Panc1 (cell line): Measurements from ENCODE around the gene STPG3. TPM values are rescaled to one million over a fixed set of nuclear protein-coding genes. Genes with fewer than 3 reads are reported as not detected.

Source experiments
- ATAC-seq: fragments of 200-7000 bp; cut with Tn5 transposase; 2 replicates; pipeline ENCODE4 v1.9.1; 2020; ENCODE audit warnings: mild to moderate bottlenecking, moderate library complexity
- BruUV-seq: library from RNA; stranded (reverse); fragments of 400-500 nt; replicated peaks from 2 replicates; lab custom pipeline; 2021; lab: Mats Ljungman, UMichigan
- CTCF ChIA-PET: fragments of 300-600 bp; sonication (Branson Sonifier 250); formaldehyde crosslinking; loops from one replicate; lab custom pipeline; 2022; ENCODE audit warnings: antibody characterized with exemption; lab: Charles Lee
- POLR2A ChIA-PET: fragments of 300-600 bp; sonication (Branson Sonifier 250); formaldehyde crosslinking; loops from one replicate; lab custom pipeline; 2022; ENCODE audit warnings: antibody characterized with exemption; lab: Charles Lee
- DNase-seq: peaks from one replicate; pipeline ENCODE4 v3.0.0-alpha.2; 2010; ENCODE audit warnings: low read depth, low spot score
- H3K27ac ChIP-seq: 2 replicates; pipeline ENCODE4 v1.5.1; 2011; ENCODE audit warnings: mild to moderate bottlenecking, low read length, inconsistent platforms
- H3K27me3 ChIP-seq: fragments of 200-500 bp; sonication (Bioruptor generic); 2 replicates; pipeline ENCODE4 v1.6.0; 2014; ENCODE audit warnings: low read length, inconsistent platforms; ENCODE audit not compliant: control insufficient read depth, insufficient read depth
- H3K36me3 ChIP-seq: fragments of 200-500 bp; sonication (Bioruptor generic); 2 replicates; pipeline ENCODE4 v1.5.1; 2014; ENCODE audit warnings: inconsistent platforms, mild to moderate bottlenecking, low read length, moderate library complexity; ENCODE audit not compliant: control insufficient read depth, insufficient read depth
- H3K4me1 ChIP-seq: 2 replicates; pipeline ENCODE4 v1.5.1; 2011; ENCODE audit warnings: inconsistent platforms, mild to moderate bottlenecking, low read length, moderate library complexity; ENCODE audit not compliant: control insufficient read depth, insufficient read depth
- H3K4me3 ChIP-seq, 2 experiments: 2 replicates each; pipeline ENCODE4 v1.5.1; 2011 to 2012; ENCODE audit warnings: low read depth in 2 of 2, low read length in 2 of 2, mild to moderate bottlenecking in 2 of 2, inconsistent platforms in 1 of 2, moderate library complexity in 1 of 2
- H3K9me3 ChIP-seq: fragments of 200-500 bp; sonication (Bioruptor generic); 2 replicates; pipeline ENCODE4 v1.5.1; 2014; ENCODE audit warnings: low read depth, mild to moderate bottlenecking, inconsistent platforms, low read length, moderate library complexity; ENCODE audit not compliant: control insufficient read depth, insufficient read depth
- POLR2AphosphoS5 ChIP-seq: IDR thresholded peaks from 2 replicates; pipeline ENCODE4 v1.6.1; 2012; ENCODE audit warnings: mild to moderate bottlenecking, low read depth, low read length, moderate library complexity
- SIN3A ChIP-seq: IDR thresholded peaks from 2 replicates; pipeline ENCODE4 v1.6.1; 2012; ENCODE audit warnings: low read depth, mild to moderate bottlenecking, low read length, moderate library complexity, borderline replicate concordance; ENCODE audit not compliant: insufficient read depth
- TCF7L2 ChIP-seq: IDR thresholded peaks from 2 replicates; pipeline ENCODE4 v1.6.1; 2011; ENCODE audit warnings: mild to moderate bottlenecking, low read depth, low read length, inconsistent platforms
- in situ Hi-C: cut with HindIII; loops from 2 replicates; pipeline ENCODE4 v1.10.0; 2016; ENCODE audit warnings: low sequenced_read_pairs, low pct_unique_long_range_greater_than_20kb
- intact Hi-C: fragments of 100-400 bp; cut with micrococcal nuclease; formaldehyde crosslinking; loops from one replicate; pipeline ENCODE4 v1.10.0; 2022; ENCODE audit not compliant: unreplicated experiment
- total RNA-seq: library from RNA; stranded (reverse); gene quantifications from one replicate; pipeline ENCODE4 v1.2.1, GENCODE V29; 2021; ENCODE audit not compliant: unreplicated experiment
- TF ChIP-seq, protein P1 (sequence below): fragments of 450-650 bp; IDR thresholded peaks from 2 replicates; pipeline ENCODE4 v1.5.1; 2017; ENCODE audit warnings: mild to moderate bottlenecking
- TF ChIP-seq, protein P2 (sequence below), 2 experiments: IDR thresholded peaks; 2 replicates each; pipeline ENCODE4 v1.6.1; 2011 to 2012; ENCODE audit warnings: low read depth in 2 of 2, control low read depth in 1 of 2, low read length in 1 of 2, mild to moderate bottlenecking in 1 of 2, moderate library complexity in 1 of 2; ENCODE audit not compliant: insufficient read depth in 1 of 2

Gene STPG3
- total RNA-seq, 1 experiment from 2014 or later, result 0.26 TPM

DNA sequence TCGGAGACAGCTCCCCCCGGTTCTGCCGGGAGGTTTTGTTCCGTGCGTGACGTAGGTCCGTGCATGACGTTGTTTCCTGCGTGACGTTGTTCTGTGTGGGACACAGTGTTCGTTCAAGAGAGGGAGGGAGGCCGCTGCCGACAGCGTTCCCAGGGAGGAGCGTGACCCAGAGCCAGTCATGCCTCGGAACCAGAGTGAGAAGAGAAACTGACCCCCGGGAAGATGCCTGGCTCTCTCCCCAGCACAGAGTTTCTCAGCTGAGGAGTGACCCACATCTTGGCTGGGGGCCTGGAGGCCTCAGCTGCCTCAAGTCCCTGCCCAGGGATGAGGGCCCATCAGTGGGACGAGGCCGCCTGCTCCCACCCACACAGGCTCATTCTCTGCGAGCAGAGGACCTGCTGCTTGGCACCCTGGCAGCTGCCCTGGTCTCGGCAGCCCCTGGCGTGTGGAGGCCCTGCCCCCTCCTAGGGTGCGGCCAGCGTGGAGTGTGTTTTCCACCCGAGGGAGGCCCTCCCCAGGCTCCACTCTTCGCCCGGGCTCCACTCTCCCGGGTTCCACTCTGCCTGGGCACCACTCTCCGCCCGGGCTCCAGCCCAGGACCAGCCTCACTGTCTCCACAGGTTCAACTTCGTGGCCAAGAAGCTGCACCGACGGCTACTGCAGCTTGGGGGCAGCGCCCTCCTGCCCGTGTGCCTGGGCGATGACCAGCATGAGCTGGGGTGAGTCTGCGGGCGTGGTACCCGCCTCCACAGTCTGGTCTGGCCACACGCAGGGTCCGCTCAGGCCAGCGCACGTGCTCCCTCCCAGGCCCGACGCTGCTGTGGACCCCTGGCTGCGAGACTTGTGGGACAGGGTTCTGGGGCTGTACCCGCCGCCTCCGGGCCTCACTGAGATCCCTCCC lies 37.7 kb upstream of the STPG3 start:
- BruUV-seq, result no TSS peak
- H3K27ac ChIP-seq, result no peak overlapping the region
- ATAC-seq (no peak), DNase-seq (no peak)
- intact Hi-C loops, result no loop called here
- in situ Hi-C loops, result no loop called here
- peaks cover 8% of the 10 kb centered on the region for H3K4me1 ChIP-seq
- no peaks in the 10 kb centered on the region for H3K36me3 ChIP-seq
- H3K27me3 ChIP-seq, result no peaks in the 10 kb centered on the region
- H3K4me3 ChIP-seq, result no peak overlapping the region
- TF ChIP-seq, protein P1, sequence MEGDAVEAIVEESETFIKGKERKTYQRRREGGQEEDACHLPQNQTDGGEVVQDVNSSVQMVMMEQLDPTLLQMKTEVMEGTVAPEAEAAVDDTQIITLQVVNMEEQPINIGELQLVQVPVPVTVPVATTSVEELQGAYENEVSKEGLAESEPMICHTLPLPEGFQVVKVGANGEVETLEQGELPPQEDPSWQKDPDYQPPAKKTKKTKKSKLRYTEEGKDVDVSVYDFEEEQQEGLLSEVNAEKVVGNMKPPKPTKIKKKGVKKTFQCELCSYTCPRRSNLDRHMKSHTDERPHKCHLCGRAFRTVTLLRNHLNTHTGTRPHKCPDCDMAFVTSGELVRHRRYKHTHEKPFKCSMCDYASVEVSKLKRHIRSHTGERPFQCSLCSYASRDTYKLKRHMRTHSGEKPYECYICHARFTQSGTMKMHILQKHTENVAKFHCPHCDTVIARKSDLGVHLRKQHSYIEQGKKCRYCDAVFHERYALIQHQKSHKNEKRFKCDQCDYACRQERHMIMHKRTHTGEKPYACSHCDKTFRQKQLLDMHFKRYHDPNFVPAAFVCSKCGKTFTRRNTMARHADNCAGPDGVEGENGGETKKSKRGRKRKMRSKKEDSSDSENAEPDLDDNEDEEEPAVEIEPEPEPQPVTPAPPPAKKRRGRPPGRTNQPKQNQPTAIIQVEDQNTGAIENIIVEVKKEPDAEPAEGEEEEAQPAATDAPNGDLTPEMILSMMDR, result peak; percentile 69
- no peak for TF ChIP-seq TCF7L2
- TF ChIP-seq, protein P2, sequence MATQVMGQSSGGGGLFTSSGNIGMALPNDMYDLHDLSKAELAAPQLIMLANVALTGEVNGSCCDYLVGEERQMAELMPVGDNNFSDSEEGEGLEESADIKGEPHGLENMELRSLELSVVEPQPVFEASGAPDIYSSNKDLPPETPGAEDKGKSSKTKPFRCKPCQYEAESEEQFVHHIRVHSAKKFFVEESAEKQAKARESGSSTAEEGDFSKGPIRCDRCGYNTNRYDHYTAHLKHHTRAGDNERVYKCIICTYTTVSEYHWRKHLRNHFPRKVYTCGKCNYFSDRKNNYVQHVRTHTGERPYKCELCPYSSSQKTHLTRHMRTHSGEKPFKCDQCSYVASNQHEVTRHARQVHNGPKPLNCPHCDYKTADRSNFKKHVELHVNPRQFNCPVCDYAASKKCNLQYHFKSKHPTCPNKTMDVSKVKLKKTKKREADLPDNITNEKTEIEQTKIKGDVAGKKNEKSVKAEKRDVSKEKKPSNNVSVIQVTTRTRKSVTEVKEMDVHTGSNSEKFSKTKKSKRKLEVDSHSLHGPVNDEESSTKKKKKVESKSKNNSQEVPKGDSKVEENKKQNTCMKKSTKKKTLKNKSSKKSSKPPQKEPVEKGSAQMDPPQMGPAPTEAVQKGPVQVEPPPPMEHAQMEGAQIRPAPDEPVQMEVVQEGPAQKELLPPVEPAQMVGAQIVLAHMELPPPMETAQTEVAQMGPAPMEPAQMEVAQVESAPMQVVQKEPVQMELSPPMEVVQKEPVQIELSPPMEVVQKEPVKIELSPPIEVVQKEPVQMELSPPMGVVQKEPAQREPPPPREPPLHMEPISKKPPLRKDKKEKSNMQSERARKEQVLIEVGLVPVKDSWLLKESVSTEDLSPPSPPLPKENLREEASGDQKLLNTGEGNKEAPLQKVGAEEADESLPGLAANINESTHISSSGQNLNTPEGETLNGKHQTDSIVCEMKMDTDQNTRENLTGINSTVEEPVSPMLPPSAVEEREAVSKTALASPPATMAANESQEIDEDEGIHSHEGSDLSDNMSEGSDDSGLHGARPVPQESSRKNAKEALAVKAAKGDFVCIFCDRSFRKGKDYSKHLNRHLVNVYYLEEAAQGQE (IDR thresholded peaks at IDR 0.05; ENCODE audit: insufficient read depth in 1 of 2, low read depth in 2 of 2, low read length in 1 of 2), result no peak
- ChIA-PET POLR2A (no interaction called here), CTCF (interaction anchor here (0.5 to 1.3 kb wide), 4 partner anchors 10 to 23 kb away, joined by 3 to 10 read pairs (median 4); partner anchors contain the start of gene RNF224)
- H3K9me3 ChIP-seq, result no peaks in the 10 kb centered on the region

DNA sequence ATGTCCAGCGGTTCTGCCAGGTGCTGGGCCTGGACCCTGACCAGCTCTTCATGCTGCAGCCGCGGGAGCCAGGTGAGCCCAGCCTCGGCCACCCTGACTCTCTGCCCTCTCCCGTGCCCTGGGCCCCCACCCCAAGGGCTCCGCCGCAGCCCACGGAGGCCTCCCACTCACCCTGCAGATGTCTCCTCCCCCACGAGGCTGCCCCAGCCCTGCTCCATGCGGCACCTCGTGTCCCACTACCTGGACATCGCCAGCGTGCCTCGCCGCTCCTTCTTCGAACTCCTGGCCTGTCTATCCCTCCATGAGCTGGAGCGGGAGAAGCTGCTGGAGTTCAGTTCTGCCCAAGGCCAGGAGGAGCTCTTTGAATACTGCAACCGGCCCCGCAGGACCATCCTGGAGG lies 36.5 kb upstream of the STPG3 start:
- no TSS peak for BruUV-seq
- Histone ChIP-seq H3K27ac (no peak overlapping the region), H3K27me3 (no peaks in the 10 kb centered on the region), H3K36me3 (no peaks in the 10 kb centered on the region), H3K4me3 (no peak overlapping the region), H3K4me1 (peaks cover 18% of the 10 kb centered on the region), H3K9me3 (no peaks in the 10 kb centered on the region)
- CTCF ChIA-PET, result interaction anchor here (1.3 kb wide), 1 partner anchor 13 kb away, joined by 6 read pairs; the partner anchor contains the start of gene RNF224
- DNase-seq (no peak), ATAC-seq (no peak)
- POLR2A ChIA-PET, result no interaction called here
- intact Hi-C loops (no loop called here), in situ Hi-C loops (no loop called here)
- TF ChIP-seq POLR2AphosphoS5, result no peak
- no peak for TF ChIP-seq TCF7L2
- TF ChIP-seq SIN3A, result no peak
- TF ChIP-seq, protein P2 (IDR thresholded peaks at IDR 0.05; ENCODE audit: insufficient read depth in 1 of 2, low read depth in 2 of 2, low read length in 1 of 2), result no peak
- TF ChIP-seq, protein P1, result no peak
